Heart left ventricle (tissue), 13 donors: ENCODE results near the gene HDHD3.

Experiments
- POLR2A ChIP-seq, 2 donors: fragments of 450-650 bp; IDR thresholded peaks; one replicate each; pipeline ENCODE4 v1.6.1; 2017; ENCODE audit warnings: antibody characterized with exemption in 2 of 2, mild to moderate bottlenecking in 2 of 2, moderate library complexity in 2 of 2
- TF ChIP-seq, protein P1 (sequence below), 12 donors: fragments of 200-600 bp; sonication (generic) in 4 of 12; IDR thresholded peaks; one replicate each; pipeline versions ENCODE4 v1.5.0 to v1.8.0; 2018 to 2022; ENCODE audit warnings: antibody characterized with exemption in 12 of 12, mild to moderate bottlenecking in 5 of 12
- donor health status: ischemic (EF 13 %, LVEDD 7.1; RV severe dilation, severe dysfunction).
- donor health status: DM: no; HTN: yes; CAD: no.
- donor health status: DM: no; HTN: no; CAD: no.
- donor health status: ischemic (EF 25% LVEDD 6.9; RV normal size, moderate dysfunction).
- donor health status: ischemic (EF 25% LVEDD 5.7; RV mildly dilated, moderate dysfunction).
- donor health status: ischemic (EF 35%, LVEDD 5.7; RV mildly dilated, moderate dysfunction).
- donor health status: nonischemic (EF 11% LVEDD 7.7; RV severe dilation, severe dysfunction).
- donor health status: DM: yes; HTN: yes; CAD: no.
- donor health status: PGD.
- donor health status: ischemic (EF 29% LVEDD 5.4; RV normal size, mild dysfunction).
- donor health status: nonischemic (EF 23%, LVEDD 6.1; RV moderate dilation, normal function).

DNA sequence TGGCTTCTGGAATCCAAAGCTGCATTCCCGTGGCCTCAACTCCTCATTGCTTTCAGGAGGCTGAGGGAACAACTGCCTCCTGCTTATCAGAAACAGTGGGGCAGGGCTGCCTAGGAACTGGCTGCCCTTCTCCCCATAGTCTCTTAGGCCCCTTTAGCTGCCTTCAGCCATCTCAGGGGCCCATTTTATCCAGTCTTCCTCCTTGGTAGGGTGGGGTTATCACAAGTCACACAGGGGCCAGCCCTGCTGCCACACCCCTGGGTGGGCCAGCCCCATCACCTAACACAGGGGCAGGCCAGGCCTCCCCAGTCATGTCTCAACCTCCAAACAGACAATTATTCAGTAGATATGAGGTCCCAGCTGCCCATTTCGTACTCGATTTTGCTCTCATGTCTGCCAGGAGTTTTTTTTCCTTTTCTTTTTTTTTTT is 20.4 kb upstream of the HDHD3 start:
- no peak for TF ChIP-seq POLR2A (IDR thresholded peaks at IDR 0.05)
- TF ChIP-seq, protein P1, sequence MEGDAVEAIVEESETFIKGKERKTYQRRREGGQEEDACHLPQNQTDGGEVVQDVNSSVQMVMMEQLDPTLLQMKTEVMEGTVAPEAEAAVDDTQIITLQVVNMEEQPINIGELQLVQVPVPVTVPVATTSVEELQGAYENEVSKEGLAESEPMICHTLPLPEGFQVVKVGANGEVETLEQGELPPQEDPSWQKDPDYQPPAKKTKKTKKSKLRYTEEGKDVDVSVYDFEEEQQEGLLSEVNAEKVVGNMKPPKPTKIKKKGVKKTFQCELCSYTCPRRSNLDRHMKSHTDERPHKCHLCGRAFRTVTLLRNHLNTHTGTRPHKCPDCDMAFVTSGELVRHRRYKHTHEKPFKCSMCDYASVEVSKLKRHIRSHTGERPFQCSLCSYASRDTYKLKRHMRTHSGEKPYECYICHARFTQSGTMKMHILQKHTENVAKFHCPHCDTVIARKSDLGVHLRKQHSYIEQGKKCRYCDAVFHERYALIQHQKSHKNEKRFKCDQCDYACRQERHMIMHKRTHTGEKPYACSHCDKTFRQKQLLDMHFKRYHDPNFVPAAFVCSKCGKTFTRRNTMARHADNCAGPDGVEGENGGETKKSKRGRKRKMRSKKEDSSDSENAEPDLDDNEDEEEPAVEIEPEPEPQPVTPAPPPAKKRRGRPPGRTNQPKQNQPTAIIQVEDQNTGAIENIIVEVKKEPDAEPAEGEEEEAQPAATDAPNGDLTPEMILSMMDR (IDR thresholded peaks at IDR 0.05), result no peak
